ENCODE results near the gene RLBP1.

Gene RLBP1

DNA sequence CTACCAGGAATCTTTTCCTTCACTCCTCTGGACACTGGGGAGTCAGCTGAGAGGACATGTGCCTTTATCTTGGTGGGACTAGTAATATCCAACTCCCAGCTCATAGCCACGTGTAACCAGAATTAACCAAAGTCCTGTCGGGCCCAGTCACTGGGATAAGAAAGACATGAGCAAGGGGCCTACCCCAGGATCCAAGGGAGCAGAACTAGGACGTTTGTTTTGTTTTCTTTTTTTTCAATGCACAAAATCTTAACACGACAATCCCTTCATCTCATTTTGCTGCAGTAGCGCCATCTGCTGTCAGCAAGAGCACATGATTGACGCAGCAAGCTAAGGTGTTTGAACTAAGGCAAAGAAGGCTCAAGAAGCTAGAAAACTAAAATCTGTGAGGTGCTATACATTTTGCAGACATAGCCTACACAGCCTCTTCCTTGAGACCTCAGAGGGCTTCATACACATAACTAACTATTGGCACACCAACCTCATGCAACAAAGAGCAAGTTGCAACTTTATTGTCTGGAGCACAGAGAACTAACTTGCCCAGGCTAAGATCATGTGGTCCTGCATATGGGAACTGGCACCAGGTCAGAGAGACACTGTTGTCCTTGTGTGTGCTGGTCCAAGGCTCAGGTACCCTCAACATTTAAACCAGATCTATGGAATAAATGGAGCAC is 43.6 kb downstream of the RLBP1 start:
- peak; percentile 20 for DNase-seq

DNA sequence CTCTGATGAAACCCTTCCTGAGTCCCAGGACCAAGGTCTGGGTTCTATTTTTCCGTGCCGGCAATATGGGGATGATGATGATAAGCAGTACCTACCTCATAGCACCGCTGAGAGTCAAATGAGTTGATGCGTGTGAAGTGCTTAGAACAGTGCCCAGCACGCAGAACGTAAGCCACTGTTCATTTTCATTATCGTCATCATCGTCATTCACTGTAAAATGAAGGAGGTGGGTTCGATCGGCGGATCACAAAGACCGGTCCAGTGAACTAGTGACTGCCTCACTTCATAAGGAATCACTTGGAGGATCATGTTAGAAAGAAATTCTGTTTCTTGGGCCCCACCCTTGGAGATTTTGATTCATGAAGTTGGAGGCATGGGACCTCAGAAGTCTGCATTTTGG is 44.3 kb downstream of the RLBP1 start:
- DNase-seq: no peak

DNA sequence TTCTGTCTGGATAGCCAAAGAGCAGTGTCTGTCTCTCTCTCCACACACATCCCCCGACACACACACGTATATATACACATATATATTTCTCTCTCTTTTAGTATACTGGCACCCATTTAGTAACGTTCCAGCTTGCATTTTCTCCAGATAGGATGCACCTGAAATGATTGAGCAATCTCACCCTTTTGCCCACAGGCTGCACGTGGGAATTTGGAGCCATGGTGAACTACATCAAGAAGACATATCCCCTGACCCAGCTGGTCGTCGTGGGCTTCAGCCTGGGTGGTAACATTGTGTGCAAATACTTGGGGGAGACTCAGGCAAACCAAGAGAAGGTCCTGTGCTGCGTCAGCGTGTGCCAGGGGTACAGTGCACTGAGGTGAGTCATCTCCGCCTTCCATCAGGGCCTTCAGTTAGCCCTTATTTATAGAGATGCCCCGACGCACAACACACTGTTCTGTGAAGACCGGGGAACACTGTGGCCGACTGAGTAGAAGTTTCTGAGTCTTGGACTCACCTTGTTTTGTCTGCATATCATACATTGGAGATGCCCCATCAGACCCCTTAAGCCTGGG is 45.7 kb downstream of the RLBP1 start:
- no peak for DNase-seq

DNA sequence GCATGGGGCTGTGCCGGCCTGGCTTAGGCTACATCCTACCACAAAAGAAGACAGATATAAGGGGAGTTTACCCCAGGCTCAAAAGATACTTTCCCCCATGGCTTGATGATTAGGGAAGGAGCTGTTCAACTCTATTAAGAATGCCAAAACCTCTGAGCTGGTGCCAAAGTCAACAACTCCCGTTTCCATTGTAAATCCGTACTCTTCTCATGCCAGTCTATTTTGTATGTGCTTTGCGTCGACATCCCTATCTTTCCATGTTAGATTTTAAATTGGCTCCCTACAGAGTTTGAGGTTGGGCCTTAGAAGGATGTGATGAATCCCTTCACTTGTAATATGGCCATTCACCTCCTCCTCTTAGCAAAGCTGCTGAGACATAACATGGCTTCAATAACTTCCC is 46.9 kb downstream of the RLBP1 start:
- no peak for DNase-seq

DNA sequence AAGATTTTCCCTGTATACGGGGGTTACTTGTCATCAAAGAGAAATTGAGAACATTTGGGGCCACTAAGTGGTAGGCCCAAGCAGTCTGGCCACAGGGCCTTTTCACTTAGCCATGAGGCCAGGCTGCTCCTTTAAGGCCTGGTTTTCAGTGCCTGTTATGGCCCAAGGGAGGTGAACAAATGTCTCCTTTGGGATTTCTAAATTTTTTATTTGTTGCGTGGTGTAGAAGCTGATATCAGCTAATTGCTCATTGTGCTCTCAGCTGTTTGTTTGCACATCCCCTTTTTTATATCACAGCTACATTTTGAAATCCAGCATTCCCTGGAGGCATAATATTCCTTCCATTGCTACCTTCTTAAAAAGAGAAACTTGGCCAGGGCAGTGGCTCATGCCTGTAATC is 48.5 kb downstream of the RLBP1 start:
- DNase-seq: no peak

DNA sequence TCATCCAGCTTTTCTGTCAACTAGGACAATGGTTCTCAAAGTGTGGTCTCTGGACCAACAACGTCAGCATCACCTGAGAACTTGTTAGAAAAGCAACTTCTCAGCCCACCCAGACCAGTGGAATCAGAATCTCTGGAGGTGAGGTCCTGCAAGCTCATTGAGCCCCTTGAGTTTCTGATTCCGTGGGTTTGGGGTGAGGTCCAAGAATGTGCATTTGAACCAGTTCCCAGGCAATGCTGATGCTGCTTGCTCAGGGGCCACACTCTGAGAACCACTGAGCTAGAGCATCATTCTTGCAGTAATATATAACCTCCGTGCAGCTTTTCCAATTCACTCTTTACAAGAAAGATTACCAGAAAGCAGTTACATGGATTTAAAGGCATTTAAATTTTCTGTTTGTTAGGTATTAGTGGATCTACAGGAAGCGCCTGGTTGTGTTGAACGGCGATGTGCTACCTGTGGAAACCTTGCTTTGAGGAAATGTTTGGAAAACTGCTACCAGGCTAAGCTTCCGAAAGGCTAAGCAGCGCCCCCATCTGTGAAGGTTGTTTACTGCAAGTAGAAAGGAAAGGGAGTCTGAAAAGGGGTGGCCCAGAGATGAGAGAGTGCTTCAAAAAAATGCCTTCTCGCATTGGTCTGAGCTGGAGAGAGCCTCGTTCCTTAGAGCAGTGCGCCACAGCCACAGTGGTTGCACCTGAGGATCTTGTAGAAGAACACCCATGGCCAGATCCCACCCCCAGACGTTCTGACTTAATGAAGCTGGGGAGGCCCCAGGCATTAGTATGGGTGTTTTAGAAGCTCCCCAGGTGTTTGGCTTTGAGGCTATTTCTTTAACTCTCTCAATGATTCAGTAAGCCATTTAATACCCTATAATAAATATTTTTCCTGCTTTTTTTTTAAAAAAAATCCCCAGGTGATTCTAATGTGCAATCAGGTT is 50.0 kb downstream of the RLBP1 start:
- no peak for DNase-seq

DNA sequence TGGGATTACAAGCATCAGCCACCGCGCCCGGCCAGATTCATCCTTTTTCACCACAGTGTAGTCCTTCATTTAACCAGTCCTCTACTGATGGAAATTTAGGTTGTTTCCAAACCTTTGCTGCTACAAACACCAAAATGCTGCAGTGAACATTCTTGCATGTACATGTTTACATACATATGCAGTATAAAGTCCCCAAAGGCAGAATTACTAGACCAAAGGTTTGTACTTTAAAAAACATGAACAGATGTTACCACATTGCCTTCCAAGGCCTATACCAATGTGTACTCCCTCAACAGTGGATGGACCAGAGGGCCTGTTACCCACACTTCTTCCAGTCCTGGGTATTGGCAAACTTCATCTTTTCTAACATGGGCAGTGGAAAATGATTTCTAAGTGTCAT is 51.0 kb downstream of the RLBP1 start:
- DNase-seq: no peak

DNA sequence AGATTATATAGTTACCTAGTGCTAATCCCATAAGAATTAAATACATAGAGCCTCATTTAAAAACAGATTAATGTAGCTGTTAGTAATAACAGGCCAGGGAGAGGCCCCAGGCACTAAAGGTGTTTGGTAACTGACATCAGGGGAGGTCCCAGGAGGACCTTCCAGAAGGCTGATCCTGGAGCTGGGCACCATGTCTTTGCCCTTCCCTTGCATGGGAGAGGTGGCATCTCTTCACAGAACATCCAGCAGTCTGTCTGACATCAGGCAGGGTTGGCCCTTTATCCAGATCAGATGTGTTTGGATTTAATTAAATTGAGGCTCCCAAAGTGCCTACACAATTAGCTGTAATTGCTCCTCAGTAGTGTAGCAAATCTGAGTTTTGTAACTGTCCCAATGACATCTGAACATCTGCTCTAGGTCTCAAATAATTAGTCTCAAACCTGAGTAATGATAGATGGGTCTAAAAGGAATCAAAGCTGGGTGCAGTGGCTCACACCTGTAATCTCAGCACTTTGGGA is 53.0 kb downstream of the RLBP1 start:
- DNase-seq: no peak

DNA sequence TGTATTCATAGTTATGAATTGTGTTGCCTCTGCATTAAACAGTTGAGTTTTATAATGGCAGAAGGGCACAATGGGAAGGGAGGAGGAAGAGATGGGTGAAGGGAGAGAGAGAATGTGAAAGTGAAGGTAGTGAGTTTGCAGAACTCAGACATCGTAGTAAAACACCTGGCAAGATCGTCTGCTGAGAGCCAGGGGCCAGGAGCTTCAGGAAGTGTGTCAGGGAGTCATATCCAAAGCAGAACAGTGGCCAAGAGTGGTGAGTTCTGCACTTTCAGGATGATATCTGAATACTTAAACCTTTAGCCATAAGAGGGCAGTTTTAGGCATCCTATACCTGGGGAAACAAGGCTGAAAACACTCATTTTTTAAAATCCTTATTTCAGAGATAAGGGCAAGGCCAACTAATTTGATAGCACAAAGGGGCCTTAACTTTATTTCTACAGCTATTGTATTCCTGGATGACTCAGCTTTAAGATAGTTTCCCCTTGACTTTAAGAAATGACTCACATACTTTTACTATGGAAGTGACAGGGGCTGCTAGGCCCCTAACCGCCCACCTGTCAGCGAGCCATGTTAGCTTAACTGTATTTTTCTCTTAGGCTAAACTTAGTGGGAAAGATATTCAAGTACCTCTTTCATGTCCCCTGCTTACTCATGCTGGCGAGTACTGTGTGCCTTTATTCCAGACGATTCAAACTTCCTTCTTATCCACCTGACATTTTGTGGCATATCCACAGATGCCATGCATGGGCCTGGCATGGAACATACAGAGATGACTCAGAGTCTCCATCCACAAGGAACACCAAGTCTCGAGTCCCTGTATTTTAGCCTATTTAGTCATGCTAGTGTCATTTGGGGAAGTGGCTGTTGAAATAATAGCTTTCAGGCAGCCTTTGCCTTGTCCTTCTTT is 53.9 kb downstream of the RLBP1 start:
- DNase-seq: no peak

DNA sequence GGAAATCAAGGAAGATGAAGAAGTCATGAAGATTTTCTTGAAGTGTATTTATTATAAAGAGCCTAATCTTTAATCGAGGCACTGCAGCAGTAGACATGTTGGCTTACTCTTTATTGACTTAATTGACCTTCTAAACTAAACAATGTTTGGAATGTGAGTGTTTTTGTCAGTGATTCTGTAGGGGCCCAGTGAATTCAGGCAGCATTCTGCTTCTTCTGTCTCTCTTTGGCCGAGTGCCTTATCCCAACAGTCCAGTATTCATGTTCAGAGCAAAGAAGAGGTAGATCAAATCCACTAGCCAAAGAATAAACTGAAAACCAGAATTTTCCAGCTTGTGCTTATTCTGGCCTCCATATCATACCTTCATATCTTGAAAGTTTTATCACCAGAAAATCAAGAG is 55.7 kb downstream of the RLBP1 start:
- DNase-seq: no peak

DNA sequence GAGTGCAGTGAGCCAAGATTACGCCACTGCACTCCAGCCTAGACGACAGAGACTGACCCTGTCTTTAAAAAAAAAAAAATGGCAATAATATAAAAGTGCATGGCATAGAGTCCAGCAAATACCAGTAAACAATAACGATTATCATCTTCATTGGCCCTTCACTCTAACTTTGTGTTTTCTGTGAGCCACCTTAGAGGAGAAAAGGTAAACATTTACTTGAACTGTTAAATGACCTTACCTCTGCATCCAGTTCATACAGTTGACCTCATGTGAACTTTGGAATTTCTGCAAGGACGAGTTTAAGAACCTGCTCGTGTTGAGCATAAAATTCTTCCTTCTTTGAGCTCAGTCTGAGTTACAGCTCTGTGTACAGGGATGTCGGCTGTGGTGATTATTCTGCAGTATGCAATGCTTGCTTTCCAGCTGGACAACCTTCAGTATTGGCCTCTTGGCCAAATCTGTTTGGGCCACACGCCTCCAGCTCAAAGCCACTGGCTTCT is 56.6 kb downstream of the RLBP1 start:
- DNase-seq: no peak

DNA sequence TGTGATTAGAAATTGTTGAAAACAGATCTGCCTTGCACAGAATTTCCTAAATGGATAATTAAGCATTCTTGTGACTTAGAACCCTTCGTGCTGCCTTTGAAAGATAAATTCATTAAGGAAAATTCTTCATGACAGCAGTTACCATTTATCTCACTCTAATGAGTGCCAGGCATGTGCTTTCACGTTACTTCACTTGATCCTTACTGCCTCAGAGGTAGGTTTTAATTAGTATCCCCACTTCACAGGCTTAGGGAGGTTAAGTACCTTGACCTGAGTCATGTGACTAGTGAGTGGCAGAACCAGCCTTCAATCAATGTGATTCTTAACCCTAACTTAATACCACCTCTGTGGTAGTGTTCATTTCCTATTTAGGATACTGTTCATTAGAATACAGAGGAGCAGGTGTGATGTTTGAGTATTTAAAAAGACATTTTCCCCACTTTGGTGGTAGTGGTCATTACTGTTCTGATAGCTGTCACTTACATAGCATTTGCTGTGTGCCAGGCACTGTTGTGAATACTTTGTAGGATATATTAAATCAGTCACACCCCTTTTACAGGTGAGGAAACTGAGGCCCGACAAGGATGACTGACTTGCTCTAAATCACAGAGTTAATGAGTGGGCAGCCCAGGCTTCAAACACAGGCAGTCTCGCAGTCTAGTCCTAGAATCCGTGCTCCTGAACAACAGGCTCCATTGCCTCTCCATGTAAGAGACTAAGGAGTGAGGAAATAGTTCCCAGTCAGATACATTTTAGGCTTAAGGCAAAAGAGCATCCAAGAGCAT is 57.9 kb downstream of the RLBP1 start:
- DNase-seq: no peak

DNA sequence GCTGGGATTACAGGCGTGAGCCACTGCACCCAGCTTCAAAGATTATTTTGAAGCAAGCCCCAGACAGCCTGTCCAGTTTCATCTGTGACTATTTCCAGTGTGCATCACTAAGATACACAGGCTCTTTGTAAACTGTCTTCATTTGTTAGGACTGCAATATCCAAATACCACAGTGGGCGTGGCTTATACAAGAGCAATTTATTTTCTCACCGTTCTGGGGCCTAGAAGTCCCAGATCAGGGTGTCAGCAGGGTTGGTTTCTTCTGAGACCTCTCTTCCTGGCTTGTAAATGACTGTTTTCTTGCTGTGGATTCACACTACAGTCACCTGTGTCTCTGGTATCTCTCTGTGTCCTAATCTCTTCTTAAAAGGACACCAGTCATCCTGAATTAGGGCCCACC is 59.7 kb downstream of the RLBP1 start:
- no peak for DNase-seq
